OCI-LY7 (cell line): ENCODE data around the gene AGPAT2.

Experiments
- EZH2phosphoT487 ChIP-seq: fragments of 200-600 bp; sonication (generic); IDR thresholded peaks from 2 replicates; pipeline ENCODE4 v1.6.1; 2018; ENCODE audit warnings: low read depth, borderline replicate concordance, mild to moderate bottlenecking, mixed run types, antibody characterized with exemption, low read length, moderate library complexity, mixed read lengths
- TF ChIP-seq, protein P1 (sequence below): fragments of 200-600 bp; sonication (generic); conservative IDR thresholded peaks from 2 replicates; pipeline ENCODE4 v1.5.1; 2014; ENCODE audit warnings: mild to moderate bottlenecking, antibody characterized with exemption, low read length, moderate library complexity, mixed read lengths

- TF ChIP-seq, protein P1, sequence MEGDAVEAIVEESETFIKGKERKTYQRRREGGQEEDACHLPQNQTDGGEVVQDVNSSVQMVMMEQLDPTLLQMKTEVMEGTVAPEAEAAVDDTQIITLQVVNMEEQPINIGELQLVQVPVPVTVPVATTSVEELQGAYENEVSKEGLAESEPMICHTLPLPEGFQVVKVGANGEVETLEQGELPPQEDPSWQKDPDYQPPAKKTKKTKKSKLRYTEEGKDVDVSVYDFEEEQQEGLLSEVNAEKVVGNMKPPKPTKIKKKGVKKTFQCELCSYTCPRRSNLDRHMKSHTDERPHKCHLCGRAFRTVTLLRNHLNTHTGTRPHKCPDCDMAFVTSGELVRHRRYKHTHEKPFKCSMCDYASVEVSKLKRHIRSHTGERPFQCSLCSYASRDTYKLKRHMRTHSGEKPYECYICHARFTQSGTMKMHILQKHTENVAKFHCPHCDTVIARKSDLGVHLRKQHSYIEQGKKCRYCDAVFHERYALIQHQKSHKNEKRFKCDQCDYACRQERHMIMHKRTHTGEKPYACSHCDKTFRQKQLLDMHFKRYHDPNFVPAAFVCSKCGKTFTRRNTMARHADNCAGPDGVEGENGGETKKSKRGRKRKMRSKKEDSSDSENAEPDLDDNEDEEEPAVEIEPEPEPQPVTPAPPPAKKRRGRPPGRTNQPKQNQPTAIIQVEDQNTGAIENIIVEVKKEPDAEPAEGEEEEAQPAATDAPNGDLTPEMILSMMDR: no peak
- TF ChIP-seq EZH2phosphoT487: no peak
Observed at GRCh38 chr9:136700959-136701667, 13.9 kb upstream of the AGPAT2 start.
